NCI-H128 (cell line): ENCODE results near the gene GTSE1.

ENCODE experiments used
- DNase-seq: peaks from one replicate; lab custom pipeline; 2025; ENCODE audit not compliant: unreplicated experiment; lab: John Stamatoyannopoulos, UW

The GTSE1 gene

DNA sequence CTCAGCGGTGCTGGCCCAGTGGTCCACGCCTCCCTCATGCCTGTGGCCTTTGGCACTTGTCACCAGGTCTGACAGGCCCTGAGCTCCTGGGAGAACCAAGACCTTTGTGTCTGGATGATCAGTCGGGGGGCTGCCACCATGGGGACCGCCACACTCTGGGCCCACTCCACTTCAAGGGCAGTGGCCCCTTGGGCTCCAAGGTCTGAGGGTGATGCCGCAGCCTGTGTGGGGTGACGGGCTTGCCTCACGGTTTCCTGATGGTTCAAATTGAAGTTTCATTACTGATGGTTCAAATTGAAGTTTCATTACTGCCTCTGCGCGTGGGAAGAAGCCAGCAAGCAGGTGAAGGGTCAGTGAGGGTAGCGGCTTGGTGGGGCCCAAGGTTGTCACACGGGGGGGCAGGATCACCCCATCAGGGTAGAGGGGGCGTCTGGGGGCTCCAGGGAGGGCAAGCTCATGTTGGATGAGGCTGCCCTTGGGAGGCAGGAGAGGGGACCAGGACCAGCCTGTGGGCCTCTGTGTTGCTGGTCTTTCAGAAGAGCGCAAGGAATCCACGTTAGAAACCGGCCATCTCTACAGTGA lies 66.4 kb downstream of the GTSE1 start:
- DNase-seq: no peak

DNA sequence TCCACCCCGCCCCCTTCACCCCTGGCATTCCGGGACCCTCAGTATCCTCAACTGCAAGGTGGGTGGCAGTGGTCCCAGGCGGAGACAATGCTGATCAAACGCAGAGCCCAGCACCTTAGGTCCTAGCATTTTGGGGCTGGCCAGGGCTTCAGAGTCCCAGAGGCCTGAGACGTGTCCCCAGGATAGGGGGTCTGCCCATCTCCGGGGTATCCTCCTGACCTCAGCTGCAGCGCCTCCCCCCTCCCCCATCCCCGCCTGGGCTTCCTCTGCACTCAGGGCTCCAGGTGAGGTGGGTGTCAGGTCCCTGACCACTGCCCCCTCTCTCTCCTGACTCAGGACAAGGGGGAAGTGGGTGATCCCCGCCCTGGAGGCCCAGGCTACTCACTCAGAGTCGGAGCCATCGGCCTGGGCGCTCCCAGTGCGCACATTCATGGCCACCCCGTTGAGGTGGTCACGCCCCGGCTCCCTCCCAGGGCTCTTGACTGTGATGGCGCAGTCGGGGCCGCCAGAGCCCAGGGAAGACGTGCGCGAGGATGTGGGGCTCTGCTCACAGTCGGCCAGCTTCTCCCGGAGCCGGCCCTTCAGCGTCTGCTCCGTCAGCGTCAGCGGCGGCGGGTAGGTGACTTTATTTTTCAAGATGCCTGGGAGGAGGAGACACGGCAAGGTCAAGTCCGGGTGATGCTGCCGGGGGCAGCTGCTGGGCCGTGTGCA lies 67.1 kb downstream of the GTSE1 start:
- no peak for DNase-seq

DNA sequence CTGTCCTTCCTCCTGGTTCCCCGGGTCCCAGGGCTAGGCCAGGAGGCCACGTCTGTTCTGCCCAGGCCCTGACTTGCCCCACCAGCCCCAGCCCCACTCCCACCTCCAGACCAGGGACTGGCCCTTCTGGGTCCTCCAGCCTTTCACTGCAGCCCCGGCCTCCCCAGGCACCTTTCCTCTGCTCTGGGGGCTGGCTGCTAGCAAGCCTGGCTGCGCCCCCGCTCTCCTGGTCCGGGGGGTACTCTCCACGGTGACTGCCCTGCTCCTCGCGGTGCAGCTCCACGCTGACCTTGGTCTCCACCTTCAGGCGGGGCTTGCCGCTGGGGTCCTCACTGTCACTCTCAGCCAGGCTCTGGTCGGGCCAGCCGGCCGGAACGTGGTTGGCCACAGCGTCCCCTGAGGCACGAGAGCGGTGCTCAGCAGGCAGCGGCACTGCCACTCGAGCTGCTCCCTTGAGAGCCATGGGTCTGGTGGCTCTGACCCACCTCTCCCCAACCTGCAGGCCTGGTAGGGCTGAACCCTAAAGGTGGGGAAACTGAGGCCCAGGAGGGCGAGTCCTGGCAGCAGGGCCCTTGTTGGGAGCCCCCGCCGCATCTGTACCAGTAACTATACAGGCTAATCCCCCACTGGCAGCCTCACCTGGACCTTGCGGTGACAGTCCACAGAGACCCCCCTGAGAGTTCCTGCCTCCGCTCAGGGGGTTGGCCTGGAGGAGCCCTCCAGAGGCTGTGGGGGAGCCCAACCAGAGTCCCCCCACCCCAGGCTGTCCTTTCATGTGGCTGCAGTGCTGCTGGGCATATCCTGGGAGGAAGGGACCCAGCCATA lies 67.9 kb downstream of the GTSE1 start:
- no peak for DNase-seq

GRCh38 chr22:46365166-46365624 lies 68.5 kb downstream of the GTSE1 start:
- DNase-seq: no peak

- DNase-seq: no peak
These were observed 69.7 kb downstream of the GTSE1 start for GRCh38 chr22:46366327-46366731.

- no peak for DNase-seq
These were observed 70.4 kb downstream of the GTSE1 start for GRCh38 chr22:46366801-46367706.

DNA sequence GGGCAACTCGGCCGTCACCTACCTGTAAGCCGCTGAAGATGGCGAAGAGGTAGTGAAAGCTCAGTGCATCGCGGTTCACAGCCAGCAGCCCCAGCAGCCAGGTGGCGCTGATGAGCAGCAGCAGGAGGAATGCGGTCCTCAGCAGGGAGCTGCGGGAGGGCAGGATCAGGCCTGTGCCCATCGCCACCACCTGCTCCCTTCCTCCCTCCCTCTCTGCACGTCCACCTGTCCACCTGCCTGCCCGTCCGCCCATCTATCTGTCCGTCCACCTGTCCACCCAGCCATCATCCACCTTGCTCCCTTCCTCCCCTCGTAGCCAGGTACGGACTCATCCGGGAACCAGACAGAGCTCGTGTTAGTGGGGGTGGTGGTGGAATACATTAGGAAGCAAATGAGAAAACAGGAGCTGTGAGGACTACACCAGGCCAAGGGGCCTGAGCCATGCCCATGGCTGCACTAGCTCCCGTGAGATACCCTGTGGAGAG lies 71.1 kb downstream of the GTSE1 start:
- no peak for DNase-seq

GRCh38 chr22:46368422-46368821 lies 71.8 kb downstream of the GTSE1 start:
- no peak for DNase-seq

DNA sequence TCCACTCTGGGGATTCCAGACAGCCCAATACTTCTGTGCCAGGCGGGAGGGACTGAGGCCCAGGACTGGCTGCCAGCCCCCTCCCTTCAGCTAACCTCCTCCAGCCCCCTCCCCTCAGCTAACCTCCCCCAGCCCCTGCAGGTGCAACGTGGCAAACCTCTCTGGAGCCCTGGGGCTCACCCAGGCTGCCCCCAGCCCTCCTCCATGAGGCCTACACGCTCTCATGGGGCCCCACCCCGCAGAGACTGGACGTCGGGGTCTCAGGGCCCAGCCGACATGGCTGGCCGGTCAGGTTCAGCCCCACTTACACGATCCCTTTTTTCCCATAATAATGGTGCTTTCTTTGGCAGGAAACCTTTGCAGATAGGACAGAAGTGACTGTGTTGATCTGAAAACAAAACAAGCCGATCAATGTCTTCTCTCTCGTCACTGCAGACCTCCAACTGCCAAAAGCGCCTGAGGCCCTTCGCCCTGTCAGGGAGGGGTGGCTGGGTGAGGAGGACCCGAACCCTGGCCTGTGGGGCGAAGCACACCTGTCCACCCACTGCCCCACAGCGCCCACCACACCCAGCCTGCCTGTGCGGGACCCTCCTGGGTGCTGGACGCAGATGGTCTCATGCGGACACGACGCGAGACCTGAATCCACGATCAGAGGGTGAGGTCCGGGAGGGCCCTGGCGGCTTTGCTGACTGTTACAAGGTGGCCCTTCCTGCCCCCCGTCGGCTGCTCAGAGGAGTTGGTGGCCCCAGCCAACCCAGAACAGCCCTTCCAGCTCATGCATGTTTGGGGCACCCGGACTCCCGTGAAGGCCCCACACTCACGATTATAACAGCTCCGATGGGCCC lies 72.4 kb downstream of the GTSE1 start:
- no peak for DNase-seq

GRCh38 chr22:46369716-46370583 lies 73.3 kb downstream of the GTSE1 start:
- DNase-seq: no peak

DNA sequence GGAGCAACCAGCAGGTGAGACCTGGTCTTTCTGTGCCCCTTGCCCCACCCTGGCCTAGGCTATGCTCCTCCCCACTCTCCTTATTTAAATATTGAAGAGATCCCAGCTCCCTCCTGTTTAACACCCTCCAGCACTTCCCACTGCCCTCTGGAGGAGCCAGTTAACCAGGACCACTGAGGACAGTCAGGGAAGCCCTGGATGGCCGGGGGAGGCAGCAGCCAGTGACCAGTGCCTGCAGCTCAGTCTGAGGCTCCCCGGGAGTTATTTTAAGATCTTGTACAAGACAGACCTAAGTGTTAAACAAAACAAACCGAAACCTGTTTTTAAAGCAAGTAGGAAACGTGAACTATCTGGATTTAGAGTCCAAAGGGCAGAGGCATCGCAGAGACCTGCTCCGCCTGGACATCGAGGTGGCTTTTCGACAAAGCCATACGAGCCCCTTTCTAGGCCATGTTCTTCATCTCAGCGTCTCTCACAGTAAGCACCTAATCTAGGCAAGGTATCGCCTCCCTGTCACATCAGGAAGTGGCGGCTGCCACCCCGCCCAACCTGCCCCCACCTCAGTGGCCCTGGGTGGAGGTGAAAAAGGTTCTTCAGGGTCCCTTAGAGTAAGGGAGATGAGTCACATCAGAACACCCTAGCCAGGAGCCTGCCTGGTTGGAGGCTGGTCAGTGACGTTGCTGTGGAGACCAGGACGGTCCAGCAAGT lies 74.1 kb downstream of the GTSE1 start:
- no peak for DNase-seq

GRCh38 chr22:46371623-46372226 lies 75.1 kb downstream of the GTSE1 start:
- no peak for DNase-seq

DNA sequence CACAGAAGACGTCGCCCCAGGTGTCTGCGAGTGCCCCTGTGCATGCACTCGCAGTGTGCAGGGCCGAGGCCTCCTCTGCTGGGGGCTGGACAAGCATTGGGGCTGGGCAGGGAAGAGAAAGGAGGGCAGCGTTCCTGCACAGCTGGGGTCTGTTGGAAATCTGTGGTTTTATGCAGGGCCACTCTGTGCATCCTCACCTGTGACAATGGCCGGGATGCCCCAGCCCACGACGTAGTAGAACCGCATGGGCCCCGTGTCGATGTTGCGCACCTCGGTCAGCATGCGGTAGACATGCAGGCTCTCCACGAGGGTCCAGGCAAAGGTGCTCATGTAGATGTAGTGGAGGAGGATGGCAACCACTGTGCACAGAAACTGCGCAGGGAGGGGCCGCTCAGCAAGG lies 76.0 kb downstream of the GTSE1 start:
- DNase-seq: no peak

DNA sequence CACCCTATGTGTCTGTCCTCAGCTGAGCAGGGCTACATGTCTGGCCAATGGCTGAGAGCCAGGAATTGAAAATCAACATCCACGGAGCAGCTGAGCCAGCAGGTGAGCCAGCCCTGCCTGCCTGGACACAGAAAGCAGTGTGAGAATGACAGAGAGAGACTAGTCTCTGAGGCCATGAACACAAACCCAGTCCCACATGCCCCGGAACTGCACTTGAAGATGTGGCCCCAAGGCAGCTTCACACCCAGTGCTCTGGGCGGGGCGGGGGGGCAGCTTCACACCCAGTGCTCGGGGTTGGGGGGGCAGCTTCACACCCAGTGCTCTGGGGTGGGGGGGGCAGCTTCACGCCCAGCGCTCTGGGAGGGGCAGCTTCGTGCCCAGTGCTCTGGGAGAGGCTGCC lies 76.5 kb downstream of the GTSE1 start:
- no peak for DNase-seq

DNA sequence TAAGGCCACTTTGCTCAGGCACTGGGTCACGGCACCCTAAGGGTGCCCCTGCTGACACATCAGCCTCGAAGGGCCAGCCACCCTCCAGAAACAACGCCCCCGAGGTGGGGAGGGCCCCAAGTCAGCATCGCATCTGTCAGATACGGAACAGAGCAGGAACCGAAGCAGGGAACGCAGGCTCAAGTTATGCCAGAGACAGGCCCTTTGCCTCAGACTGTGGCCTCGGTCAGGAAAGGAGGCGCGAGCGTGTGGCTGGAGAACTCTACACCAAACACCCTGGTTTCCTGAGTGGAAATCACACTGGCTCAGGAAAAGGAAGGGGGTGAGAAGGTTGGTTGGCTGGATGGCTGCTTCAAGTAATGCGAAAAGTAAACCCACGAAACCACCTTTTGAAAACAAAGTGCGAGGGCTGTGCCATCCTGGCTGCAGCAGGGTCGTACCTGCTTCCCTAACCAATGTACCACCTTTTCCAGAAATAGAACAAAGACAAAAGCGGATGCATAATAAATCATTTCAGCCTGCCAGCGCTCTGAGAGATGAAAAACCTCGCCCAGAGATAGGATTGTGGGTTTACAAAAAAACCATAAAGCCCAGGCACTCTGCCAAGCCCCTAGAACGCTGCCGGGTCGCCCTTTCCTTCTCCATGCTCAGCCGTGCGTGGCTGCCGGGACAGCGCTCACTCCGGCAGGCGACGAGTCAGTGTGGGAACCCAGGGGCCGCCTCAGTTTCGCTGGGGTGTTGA lies 77.4 kb downstream of the GTSE1 start:
- DNase-seq: peak; percentile 37

- no peak for DNase-seq
These were observed 78.2 kb downstream of the GTSE1 start for GRCh38 chr22:46374663-46375474.
